Hepatocyte (in vitro differentiated cells): Measurements from ENCODE around the gene OPN1MW3. TPM values are rescaled to one million over a fixed set of nuclear protein-coding genes. Genes with fewer than 3 reads are reported as not detected.
"Not testable (repeated sequence)": the region's sequence is repeated elsewhere in the genome, so short reads cannot be mapped to it uniquely, and the experiment has no call there.

ENCODE experiments used
- DNase-seq: peaks from one replicate; pipeline ENCODE4 v3.0.0-alpha.2; 2016; ENCODE audit warnings: low spot score
- H2AFZ ChIP-seq: fragments of 200-600 bp; sonication (generic); 2 replicates; pipeline ENCODE4 v1.6.0; 2016; ENCODE audit warnings: antibody characterized with exemption, mild to moderate bottlenecking
- H3K27ac ChIP-seq: fragments of 200-600 bp; sonication (generic); 2 replicates; pipeline ENCODE4 v1.5.1; 2016; ENCODE audit warnings: mild to moderate bottlenecking
- H3K27me3 ChIP-seq: fragments of 200-600 bp; sonication (generic); 2 replicates; pipeline ENCODE4 v1.6.1; 2016
- H3K36me3 ChIP-seq: fragments of 200-600 bp; sonication (generic); replicated peaks from 2 replicates; pipeline ENCODE4 v1.5.1; 2016; ENCODE audit warnings: low read depth; ENCODE audit not compliant: insufficient read depth
- H3K4me1 ChIP-seq: fragments of 200-600 bp; sonication (generic); 2 replicates; pipeline ENCODE4 v1.5.1; 2016; ENCODE audit warnings: mild to moderate bottlenecking, moderate library complexity; ENCODE audit not compliant: insufficient read depth
- H3K4me2 ChIP-seq: fragments of 200-600 bp; sonication (generic); 2 replicates; pipeline ENCODE4 v1.6.0; 2016
- H3K4me3 ChIP-seq: fragments of 200-600 bp; sonication (generic); 2 replicates; pipeline ENCODE4 v1.5.1; 2016; ENCODE audit warnings: mild to moderate bottlenecking
- H3K79me2 ChIP-seq: fragments of 200-600 bp; sonication (generic); 2 replicates; pipeline ENCODE4 v1.6.0; 2017; ENCODE audit warnings: mild to moderate bottlenecking
- H3K9me2 ChIP-seq: fragments of 200-600 bp; sonication (generic); replicated peaks from 2 replicates; pipeline ENCODE4 v1.6.0; 2017; ENCODE audit warnings: mild to moderate bottlenecking; ENCODE audit not compliant: insufficient read depth
- H3K9me3 ChIP-seq: fragments of 200-600 bp; sonication (generic); 2 replicates; pipeline ENCODE4 v1.5.1; 2016; ENCODE audit warnings: low read depth, mild to moderate bottlenecking
- H4K20me1 ChIP-seq: fragments of 200-600 bp; sonication (generic); 2 replicates; pipeline ENCODE4 v1.6.0; 2016; ENCODE audit warnings: mild to moderate bottlenecking; ENCODE audit not compliant: insufficient read depth, poor library complexity, severe bottlenecking
- CTCF ChIP-seq: fragments of 200-600 bp; sonication (generic); IDR thresholded peaks from 2 replicates; pipeline ENCODE4 v1.5.1; 2016; ENCODE audit warnings: antibody characterized with exemption, mild to moderate bottlenecking; ENCODE audit not compliant: poor library complexity
- EZH2 ChIP-seq: fragments of 200-600 bp; sonication (generic); IDR thresholded peaks from 2 replicates; pipeline ENCODE4 v1.6.1; 2016; ENCODE audit warnings: antibody characterized with exemption, mild to moderate bottlenecking, borderline replicate concordance
- EZH2phosphoT487 ChIP-seq: fragments of 200-600 bp; sonication (generic); IDR thresholded peaks from one replicate; pipeline ENCODE4 v1.6.1; 2018; ENCODE audit warnings: antibody characterized with exemption, mild to moderate bottlenecking, low read depth, moderate library complexity; ENCODE audit not compliant: unreplicated experiment, severe bottlenecking
- WGBS: methylation state at CpG from one replicate; pipeline ENCODE4 v1.1.6; 2016; ENCODE audit warnings: low lambda C conversion rate; ENCODE audit errors: missing lambda C conversion rate; 5-methylcytosine and 5-hydroxymethylcytosine counted together
- polyA plus RNA-seq: library from polyadenylated mRNA; unstranded; fragments of >200 nt; fragmentation: Nextera tagmentation; extraction: Ambion mirVana; gene quantifications from 2 replicates; pipeline ENCODE4 v1.2.1, GENCODE V29; 2016
- total RNA-seq: library from RNA; depleted of rRNA; stranded (reverse); fragments of >200 nt; gene quantifications from 2 replicates; pipeline ENCODE4 v1.2.3, GENCODE V29; 2014

The OPN1MW3 gene
- total and polyA plus RNA-seq, 2 experiments from 2014 or later, result not detected

GRCh38 chrX:154286406-154286805 is 29.0 kb downstream of the OPN1MW3 start:
- H3K4me3 ChIP-seq, H3K79me2 ChIP-seq, H3K9me3 ChIP-seq, H3K27ac ChIP-seq, H4K20me1 ChIP-seq, H3K4me1 ChIP-seq, H3K4me2 ChIP-seq, H2AFZ ChIP-seq, H3K9me2 ChIP-seq, DNase-seq, H3K27me3 ChIP-seq, H3K36me3 ChIP-seq: not testable (repeated sequence)
- WGBS, result no CpG with 5 or more reads among the region's 10 CpGs

GRCh38 chrX:154294791-154295574 is 37.6 kb downstream of the OPN1MW3 start, which contains the start of gene TEX28:
TSS of gene TEX28 (minus strand) at chrX:154295124. CDS start at chrX:154292117, 3,007 bp downstream.
- H3K4me3 ChIP-seq, result no peak within 1 kb of the TSS
- no peak for DNase-seq
- WGBS, result 92% methylated on average over 26 of the region's 39 CpGs
- H2AFZ ChIP-seq, result no peak within 1 kb of the TSS
- H3K27ac ChIP-seq, result no peak within 1 kb of the TSS
- H3K27me3 ChIP-seq, result no peaks in the 10 kb centered on the region
- H3K4me2 ChIP-seq, result no peak within 1 kb of the TSS
- H3K9me3 ChIP-seq, result no peaks in the 10 kb centered on the region
- no peaks in the 10 kb centered on the region for H3K4me1 ChIP-seq
- TF ChIP-seq EZH2phosphoT487 (no peak), CTCF (no peak), EZH2 (no peak)
- H3K79me2 ChIP-seq, result no peaks in the 10 kb centered on the region
- no peaks in the 10 kb centered on the region for H3K36me3 ChIP-seq
- H4K20me1 ChIP-seq, result no peaks in the 10 kb centered on the region
- no peaks in the 10 kb centered on the region for H3K9me2 ChIP-seq

GRCh38 chrX:154295664-154296310 is 38.4 kb downstream of the OPN1MW3 start, which contains the start of gene TKTL1:
TSS of gene TKTL1 (plus strand) at chrX:154295795. CDS start at chrX:154295860, 65 bp downstream.
- H4K20me1 ChIP-seq, result no peaks in the 10 kb centered on the region
- no peaks in the 10 kb centered on the region for H3K79me2 ChIP-seq
- WGBS, result 95% methylated on average over 37 of the region's 37 CpGs
- TF ChIP-seq CTCF (no peak), EZH2 (no peak), EZH2phosphoT487 (no peak)
- no peak within 1 kb of the TSS for H3K4me3 ChIP-seq
- no peak within 1 kb of the TSS for H3K4me2 ChIP-seq
- no peaks in the 10 kb centered on the region for H3K9me2 ChIP-seq
- no peaks in the 10 kb centered on the region for H3K4me1 ChIP-seq
- no peak within 1 kb of the TSS for H3K27ac ChIP-seq
- no peak within 1 kb of the TSS for H2AFZ ChIP-seq
- no peaks in the 10 kb centered on the region for H3K9me3 ChIP-seq
- no peak for DNase-seq
- no peaks in the 10 kb centered on the region for H3K27me3 ChIP-seq
- H3K36me3 ChIP-seq, result no peaks in the 10 kb centered on the region

GRCh38 chrX:154296731-154297130 is 39.3 kb downstream of the OPN1MW3 start:
- H3K9me3 ChIP-seq, result no peaks in the 10 kb centered on the region
- no peaks in the 10 kb centered on the region for H3K27me3 ChIP-seq
- DNase-seq, result no peak
- 93% methylated on average over 18 of the region's 18 CpGs for WGBS
- no peaks in the 10 kb centered on the region for H3K9me2 ChIP-seq
- H3K27ac ChIP-seq, result no peak overlapping the region
- no peaks in the 10 kb centered on the region for H3K36me3 ChIP-seq
- H4K20me1 ChIP-seq, result no peaks in the 10 kb centered on the region
- TF ChIP-seq EZH2phosphoT487 (no peak), EZH2 (no peak), CTCF (no peak)
- H3K4me1 ChIP-seq, result no peaks in the 10 kb centered on the region
- no peaks in the 10 kb centered on the region for H3K79me2 ChIP-seq
- no peak overlapping the region for H2AFZ ChIP-seq
- H3K4me3 ChIP-seq, result no peak overlapping the region
- H3K4me2 ChIP-seq, result no peak overlapping the region
